Esophagus muscularis mucosa (tissue), 4 donors: ENCODE measurements around the gene AGAP1. TPM values are rescaled to one million over a fixed set of nuclear protein-coding genes. Genes with fewer than 3 reads are reported as not detected.

Experiments used
- DNase-seq: peaks from one replicate; pipeline ENCODE4 v3.0.0-alpha.2; 2017; ENCODE audit errors: extremely low spot score
- H3K27ac ChIP-seq, 4 donors: fragments of 200-600 bp; sonication (generic); replicated peaks in 1 of 4; 1 replicate in 3 of 4; 2 replicates in 1 of 4; pipeline ENCODE4 v1.5.1; 2016 to 2019; ENCODE audit warnings: mild to moderate bottlenecking in 1 of 4
- H3K27me3 ChIP-seq, 4 donors: fragments of 200-600 bp; sonication (generic); one replicate each; pipeline versions ENCODE4 v1.5.1 to v1.6.0; 2016 to 2019
- H3K36me3 ChIP-seq, 4 donors: fragments of 200-600 bp; sonication (generic); one replicate each; pipeline ENCODE4 v1.5.1; 2016 to 2019
- H3K4me1 ChIP-seq, 4 donors: fragments of 200-600 bp; sonication (generic); one replicate each; pipeline ENCODE4 v1.5.1; 2016 to 2019
- H3K4me3 ChIP-seq, 4 donors: fragments of 200-600 bp; sonication (generic); 1 replicate in 2 of 4; 2 replicates in 2 of 4; pipeline ENCODE4 v1.5.1; 2016 to 2019; ENCODE audit warnings: mild to moderate bottlenecking in 4 of 4, moderate library complexity in 1 of 4
- H3K9me3 ChIP-seq, 4 donors: fragments of 200-600 bp; sonication (generic); 1 replicate in 3 of 4; 2 replicates in 1 of 4; pipeline ENCODE4 v1.5.1; 2016 to 2019
- CTCF ChIP-seq, 3 experiments: fragments of 200-600 bp in 2 of 3; fragments of 450-650 bp in 1 of 3; sonication (generic) in 2 of 3; IDR thresholded peaks; one replicate each; pipeline ENCODE4 v1.5.1; 2017 to 2019; ENCODE audit warnings: antibody characterized with exemption in 3 of 3, mild to moderate bottlenecking in 2 of 3, moderate library complexity in 1 of 3
- EP300 ChIP-seq: sonication (generic); formaldehyde crosslinking; IDR thresholded peaks from one replicate; pipeline ENCODE4 v1.6.1; 2017; ENCODE audit warnings: antibody characterized with exemption
- POLR2A ChIP-seq: fragments of 450-650 bp; IDR thresholded peaks from one replicate; pipeline ENCODE4 v1.6.1; 2017; ENCODE audit warnings: antibody characterized with exemption, moderate library complexity, mild to moderate bottlenecking, low read depth
- POLR2AphosphoS5 ChIP-seq, 2 donors: sonication (generic); formaldehyde crosslinking; IDR thresholded peaks; one replicate each; pipeline ENCODE4 v1.6.1; 2017; ENCODE audit warnings: antibody characterized with exemption in 2 of 2
- WGBS: methylation state at CpG from one replicate; pipeline ENCODE4 v1.1.5; 2018; 5-methylcytosine and 5-hydroxymethylcytosine counted together
- intact Hi-C: fragments of 100-400 bp; cut with DNase I; formaldehyde crosslinking; loops from one replicate; pipeline ENCODE4 v1.15.1; 2023
- total RNA-seq, 4 donors: library from RNA; depleted of rRNA; stranded (reverse); fragments of >200 nt; gene quantifications; one replicate each; pipeline versions ENCODE4 v1.1.0 to v1.2.1, GENCODE V29; 2016

AGAP1 gene
- total RNA-seq, 4 donors from 2014 or later, result 37.9 to 62.4 (median 47.2) TPM

GRCh38 chr2:235703711-235704295 is 210.0 kb downstream of the AGAP1 start:
- Histone ChIP-seq H3K4me3 (no peak overlapping the region), H3K4me1 (peaks cover 8 to 77% (median 55%) of the 10 kb centered on the region in 4 donors), H3K27ac (peak overlapping the region; percentile 57 to 74 (median 68)), H3K27me3 (no peaks in the 10 kb centered on the region), H3K36me3 (no peaks in the 10 kb centered on the region), H3K9me3 (no peaks in the 10 kb centered on the region)
- intact Hi-C loops, result no loop called here
- WGBS, result 82% methylated on average over 10 of the region's 10 CpGs
- DNase-seq, result no peak
- no peak for TF ChIP-seq EP300
- no peak for TF ChIP-seq POLR2A
- no peak for TF ChIP-seq POLR2AphosphoS5 (IDR thresholded peaks at IDR 0.05)
- TF ChIP-seq CTCF (IDR thresholded peaks at IDR 0.05), result no peak

GRCh38 chr2:235705296-235705695 is 211.5 kb downstream of the AGAP1 start:
- Histone ChIP-seq H3K9me3 (no peaks in the 10 kb centered on the region), H3K4me3 (no peak overlapping the region), H3K27me3 (no peaks in the 10 kb centered on the region), H3K27ac (no peak overlapping the region), H3K4me1 (peaks cover 8 to 66% (median 52%) of the 10 kb centered on the region in 4 donors), H3K36me3 (peaks cover 0 to 12% (median 1%) of the 10 kb centered on the region in 4 donors)
- intact Hi-C loops, result no loop called here
- DNase-seq, result no peak
- no peak for TF ChIP-seq POLR2AphosphoS5 (IDR thresholded peaks at IDR 0.05)
- no peak for TF ChIP-seq EP300
- no peak for TF ChIP-seq CTCF (IDR thresholded peaks at IDR 0.05)
- TF ChIP-seq POLR2A, result no peak
- 76% methylated on average over 8 of the region's 8 CpGs for WGBS

GRCh38 chr2:235706506-235706905 is 212.7 kb downstream of the AGAP1 start:
- 92% methylated on average over 8 of the region's 8 CpGs for WGBS
- H3K4me1 ChIP-seq, result peaks cover 5 to 67% (median 51%) of the 10 kb centered on the region in 4 donors
- no peaks in the 10 kb centered on the region for H3K27me3 ChIP-seq
- H3K4me3 ChIP-seq, result no peak overlapping the region
- H3K9me3 ChIP-seq, result no peaks in the 10 kb centered on the region
- intact Hi-C loops, result no loop called here
- no peak for DNase-seq
- no peak overlapping the region for H3K27ac ChIP-seq
- H3K36me3 ChIP-seq, result peaks cover 0 to 23% (median 10%) of the 10 kb centered on the region in 4 donors
- no peak for TF ChIP-seq POLR2AphosphoS5 (IDR thresholded peaks at IDR 0.05)
- no peak for TF ChIP-seq CTCF (IDR thresholded peaks at IDR 0.05)
- no peak for TF ChIP-seq POLR2A
- no peak for TF ChIP-seq EP300

GRCh38 chr2:235707411-235708096 is 213.7 kb downstream of the AGAP1 start:
- no peak overlapping the region for H3K27ac ChIP-seq
- WGBS, result 100% methylated on average over 3 of the region's 18 CpGs

GRCh38 chr2:235709124-235709813 is 215.4 kb downstream of the AGAP1 start:
- no peak overlapping the region for H3K27ac ChIP-seq
- DNase-seq, result no peak
- TF ChIP-seq POLR2A (no peak), EP300 (no peak), CTCF (IDR thresholded peaks at IDR 0.05) (no peak), POLR2AphosphoS5 (IDR thresholded peaks at IDR 0.05) (no peak)
- no peaks in the 10 kb centered on the region for H3K27me3 ChIP-seq
- peaks cover 0 to 50% (median 32%) of the 10 kb centered on the region in 4 donors for H3K4me1 ChIP-seq
- no peaks in the 10 kb centered on the region for H3K9me3 ChIP-seq
- intact Hi-C loops, result no loop called here
- H3K36me3 ChIP-seq, result peaks cover 0 to 23% (median 12%) of the 10 kb centered on the region in 4 donors
- 82% methylated on average over 13 of the region's 14 CpGs for WGBS
- H3K4me3 ChIP-seq, result no peak overlapping the region

More at GRCh38 chr2:235707411-235708096, 213.7 kb downstream of the AGAP1 start:
- peaks cover 0 to 23% (median 12%) of the 10 kb centered on the region in 4 donors for H3K36me3 ChIP-seq
- H3K27me3 ChIP-seq, result no peaks in the 10 kb centered on the region
- TF ChIP-seq EP300 (no peak), POLR2A (no peak)
- H3K9me3 ChIP-seq, result no peaks in the 10 kb centered on the region
- intact Hi-C loops, result no loop called here
- H3K4me1 ChIP-seq, result peaks cover 0 to 67% (median 47%) of the 10 kb centered on the region in 4 donors
- DNase-seq, result no peak
- no peak overlapping the region for H3K4me3 ChIP-seq
